IPS-18a (cell line): ENCODE results near the gene LYRM4.

Experiments used
- H3K27ac ChIP-seq: one replicate; pipeline ENCODE4 v1.5.1; 2013; ENCODE audit warnings: low read length
- H3K27me3 ChIP-seq: one replicate; pipeline ENCODE4 v1.6.1; 2013; ENCODE audit warnings: mild to moderate bottlenecking, low read length; ENCODE audit not compliant: control insufficient read depth, insufficient read depth
- H3K36me3 ChIP-seq: one replicate; pipeline ENCODE4 v1.6.1; 2013; ENCODE audit warnings: low read depth, low read length; ENCODE audit not compliant: control insufficient read depth
- H3K4me1 ChIP-seq: one replicate; pipeline ENCODE4 v1.6.1; 2013; ENCODE audit warnings: low read depth, low read length; ENCODE audit not compliant: control insufficient read depth
- H3K4me3 ChIP-seq: one replicate; pipeline ENCODE4 v1.5.1; 2013; ENCODE audit warnings: low read length
- H3K9ac ChIP-seq: one replicate; pipeline ENCODE4 v1.6.1; 2013; ENCODE audit warnings: mild to moderate bottlenecking, low read length, moderate library complexity
- H3K9me3 ChIP-seq: one replicate; pipeline ENCODE4 v1.6.1; 2013; ENCODE audit warnings: low read depth, low read length; ENCODE audit not compliant: control insufficient read depth

The LYRM4 gene

DNA sequence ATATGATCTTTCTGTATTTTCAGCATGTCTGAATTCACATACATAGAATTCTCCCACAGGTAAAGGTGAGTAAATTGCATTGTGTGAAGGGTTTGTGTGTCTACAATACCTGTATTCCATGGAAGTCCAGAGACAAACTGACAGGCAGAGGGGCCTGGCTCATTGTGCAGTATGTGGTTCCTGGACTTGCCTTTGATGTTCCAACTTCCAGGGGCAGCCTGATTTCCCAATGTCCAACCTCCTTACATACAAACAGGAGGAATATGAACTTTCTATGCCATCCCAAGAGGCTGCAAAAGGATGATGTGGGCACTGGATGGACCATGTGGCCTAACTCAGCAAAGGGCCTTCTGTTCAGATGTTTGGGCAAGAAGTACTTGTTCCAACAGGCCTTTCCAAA is 58.5 kb downstream of the LYRM4 start:
- H3K36me3 ChIP-seq, result no peaks in the 10 kb centered on the region
- H3K4me1 ChIP-seq, result peaks cover 14% of the 10 kb centered on the region
- no peaks in the 10 kb centered on the region for H3K9me3 ChIP-seq
- H3K9ac ChIP-seq, result no peak overlapping the region
- H3K27me3 ChIP-seq, result no peaks in the 10 kb centered on the region
- H3K27ac ChIP-seq, result no peak overlapping the region
- no peak overlapping the region for H3K4me3 ChIP-seq

DNA sequence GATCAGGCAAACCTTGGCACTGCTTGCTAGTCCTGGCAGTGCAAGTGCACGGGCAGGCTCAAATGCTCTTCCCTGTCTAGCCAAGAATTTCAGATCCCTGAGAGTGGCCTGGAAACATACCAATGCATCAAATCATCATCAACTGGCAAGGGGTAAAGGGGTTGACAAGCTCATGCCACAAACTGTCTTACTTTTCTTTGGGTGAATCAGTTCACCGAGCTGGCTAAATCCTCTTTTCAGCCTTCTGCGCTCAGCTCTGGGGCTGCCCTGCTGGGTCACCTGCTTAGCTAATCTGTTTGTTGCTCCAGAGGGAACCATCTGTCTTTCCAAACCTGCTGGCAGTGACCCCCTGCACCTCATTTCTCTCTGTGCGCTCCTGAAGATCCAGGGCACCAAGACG is 59.5 kb downstream of the LYRM4 start:
- no peak overlapping the region for H3K27ac ChIP-seq
- no peaks in the 10 kb centered on the region for H3K9me3 ChIP-seq
- H3K4me3 ChIP-seq, result no peak overlapping the region
- no peaks in the 10 kb centered on the region for H3K27me3 ChIP-seq
- H3K4me1 ChIP-seq, result peaks cover 14% of the 10 kb centered on the region
- no peaks in the 10 kb centered on the region for H3K36me3 ChIP-seq
- no peak overlapping the region for H3K9ac ChIP-seq

DNA sequence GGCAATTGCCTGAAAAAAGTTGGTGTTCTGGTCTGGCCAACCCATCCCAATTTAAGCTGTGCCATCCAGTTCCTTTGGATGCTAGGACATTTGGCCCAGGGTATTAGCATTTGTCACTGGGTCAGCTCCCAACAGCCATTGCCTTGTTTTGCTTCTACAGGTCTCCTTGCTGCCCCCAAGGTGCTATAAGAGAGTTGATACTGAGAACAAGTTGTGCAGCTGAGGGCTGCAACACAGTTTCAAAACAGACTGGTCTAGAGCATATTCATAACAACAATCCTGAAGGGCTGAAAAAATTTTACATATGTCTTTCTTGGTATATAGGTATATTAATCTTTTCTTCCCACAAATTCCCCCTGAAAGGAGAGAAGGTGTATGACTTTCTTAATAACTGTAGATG is 61.0 kb downstream of the LYRM4 start:
- Histone ChIP-seq H3K9ac (no peak overlapping the region), H3K27me3 (no peaks in the 10 kb centered on the region), H3K4me1 (peaks cover 9% of the 10 kb centered on the region), H3K36me3 (no peaks in the 10 kb centered on the region), H3K27ac (no peak overlapping the region), H3K4me3 (no peak overlapping the region), H3K9me3 (no peaks in the 10 kb centered on the region)

DNA sequence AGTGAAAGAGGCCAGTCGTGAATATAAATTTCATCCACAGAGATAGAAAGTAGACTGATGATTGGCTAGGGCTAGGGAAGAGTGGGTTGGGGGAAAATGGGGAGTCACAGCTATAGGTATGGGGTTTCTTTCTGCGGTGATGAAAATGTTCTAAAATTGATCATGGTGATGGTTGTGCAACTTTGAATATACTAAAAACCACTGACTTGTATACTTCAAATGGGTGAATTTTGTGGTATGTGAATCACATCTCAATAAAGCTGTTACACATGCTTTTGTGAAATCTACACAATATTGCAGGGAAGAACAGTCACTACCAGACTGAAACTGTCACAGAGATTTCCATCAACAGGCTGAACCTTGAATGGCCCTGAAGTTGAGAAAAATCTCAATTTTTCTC is 61.5 kb downstream of the LYRM4 start:
- Histone ChIP-seq H3K36me3 (no peaks in the 10 kb centered on the region), H3K4me3 (no peak overlapping the region), H3K27me3 (no peaks in the 10 kb centered on the region), H3K4me1 (peaks cover 5% of the 10 kb centered on the region), H3K9me3 (no peaks in the 10 kb centered on the region), H3K9ac (no peak overlapping the region), H3K27ac (no peak overlapping the region)

DNA sequence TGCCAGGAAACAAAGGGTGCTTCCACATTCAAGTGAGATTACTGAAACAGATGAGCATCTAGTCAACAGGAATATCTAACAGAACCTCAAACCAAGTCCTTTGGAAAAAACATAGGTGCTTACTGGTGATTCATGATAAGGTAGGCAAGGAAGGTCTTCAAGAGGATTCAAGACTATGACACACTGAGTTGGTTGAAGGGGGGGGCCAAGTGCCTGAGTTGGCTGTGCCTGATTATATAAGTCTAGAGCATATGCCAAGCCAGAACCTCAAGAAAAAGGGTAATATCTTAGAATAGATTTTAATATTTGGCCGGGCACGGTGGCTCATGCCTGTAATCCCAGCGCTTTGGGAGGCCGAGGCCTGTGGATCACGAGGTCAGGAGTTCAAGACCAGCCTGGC is 63.7 kb downstream of the LYRM4 start:
- Histone ChIP-seq H3K27ac (no peak overlapping the region), H3K27me3 (no peaks in the 10 kb centered on the region), H3K9me3 (no peaks in the 10 kb centered on the region), H3K4me1 (peaks cover 5% of the 10 kb centered on the region), H3K36me3 (no peaks in the 10 kb centered on the region), H3K9ac (no peak overlapping the region), H3K4me3 (no peak overlapping the region)

DNA sequence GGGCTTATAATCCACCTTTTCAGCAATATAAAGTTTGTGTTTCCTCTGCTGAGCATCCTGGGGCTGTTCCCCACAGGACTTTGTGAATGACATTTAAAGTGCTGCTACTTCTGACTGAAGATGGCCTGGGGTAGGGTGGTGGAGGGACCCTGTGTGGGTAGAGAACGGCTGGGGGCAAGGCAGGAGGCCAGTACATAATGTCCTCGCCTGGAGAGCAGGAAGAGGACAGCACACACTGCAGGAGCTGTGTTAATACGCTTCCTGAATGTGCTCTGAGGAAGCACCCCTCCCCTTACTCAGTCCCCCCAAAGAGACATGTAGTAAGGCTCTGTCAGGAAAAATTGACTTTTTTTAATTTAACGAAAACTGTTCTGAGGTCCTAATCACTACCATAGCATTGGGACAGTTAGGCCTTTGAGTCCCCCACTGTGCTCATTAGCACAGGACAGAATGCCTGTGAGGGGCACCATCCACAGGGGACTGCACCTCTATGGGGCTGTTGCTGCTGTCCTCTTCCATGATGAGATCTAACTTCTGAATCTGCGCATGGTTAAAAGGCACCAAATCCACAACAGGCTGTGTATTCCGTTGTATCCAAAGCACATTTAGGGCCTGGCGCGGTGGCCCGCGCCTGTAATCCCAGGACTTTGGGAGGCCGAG is 68.5 kb downstream of the LYRM4 start:
- Histone ChIP-seq H3K9me3 (no peaks in the 10 kb centered on the region), H3K4me3 (no peak overlapping the region), H3K27ac (no peak overlapping the region), H3K4me1 (peaks cover 10% of the 10 kb centered on the region), H3K27me3 (no peaks in the 10 kb centered on the region), H3K36me3 (no peaks in the 10 kb centered on the region), H3K9ac (no peak overlapping the region)

DNA sequence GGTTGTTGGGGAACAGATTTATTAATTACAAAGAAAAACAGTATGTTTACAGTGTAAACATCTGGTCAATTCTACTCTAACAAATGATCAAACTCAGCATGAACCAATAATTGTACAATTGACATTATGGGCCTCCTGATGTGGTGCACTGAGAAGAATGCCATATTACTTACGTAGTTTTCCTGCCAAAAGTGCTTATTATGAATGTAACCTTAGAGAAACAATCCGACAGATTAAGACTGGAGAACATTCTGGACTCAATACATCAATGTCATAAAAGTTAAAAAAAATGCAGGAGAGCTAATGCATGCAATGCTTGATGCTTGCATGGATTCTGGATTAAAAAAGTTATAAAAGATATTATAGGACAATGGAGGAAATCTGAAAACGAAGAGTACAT is 69.0 kb downstream of the LYRM4 start:
- no peak overlapping the region for H3K9ac ChIP-seq
- peaks cover 10% of the 10 kb centered on the region for H3K4me1 ChIP-seq
- H3K36me3 ChIP-seq, result no peaks in the 10 kb centered on the region
- H3K4me3 ChIP-seq, result no peak overlapping the region
- no peaks in the 10 kb centered on the region for H3K27me3 ChIP-seq
- no peaks in the 10 kb centered on the region for H3K9me3 ChIP-seq
- H3K27ac ChIP-seq, result no peak overlapping the region

DNA sequence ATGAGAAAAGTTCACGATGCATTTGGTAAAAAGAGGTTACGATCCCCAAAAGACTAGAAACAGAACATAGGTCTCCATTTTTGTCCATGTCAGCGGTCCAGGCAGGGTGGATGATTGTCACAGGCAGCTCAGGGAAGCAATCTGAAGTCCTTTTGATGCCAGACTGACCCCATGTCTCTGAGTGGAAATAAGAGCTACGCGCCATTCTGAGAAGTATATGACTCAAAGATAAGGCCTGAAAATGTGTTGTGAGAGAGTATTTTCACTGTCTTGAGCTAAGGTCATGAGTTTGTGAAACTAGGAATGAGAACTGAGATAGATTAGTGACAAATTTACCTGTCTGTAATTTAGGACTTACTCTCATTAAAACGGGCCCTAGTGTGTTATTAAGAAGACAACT is 69.5 kb downstream of the LYRM4 start:
- no peak overlapping the region for H3K27ac ChIP-seq
- no peak overlapping the region for H3K9ac ChIP-seq
- no peak overlapping the region for H3K4me3 ChIP-seq
- no peaks in the 10 kb centered on the region for H3K36me3 ChIP-seq
- peaks cover 10% of the 10 kb centered on the region for H3K4me1 ChIP-seq
- no peaks in the 10 kb centered on the region for H3K9me3 ChIP-seq
- no peaks in the 10 kb centered on the region for H3K27me3 ChIP-seq

DNA sequence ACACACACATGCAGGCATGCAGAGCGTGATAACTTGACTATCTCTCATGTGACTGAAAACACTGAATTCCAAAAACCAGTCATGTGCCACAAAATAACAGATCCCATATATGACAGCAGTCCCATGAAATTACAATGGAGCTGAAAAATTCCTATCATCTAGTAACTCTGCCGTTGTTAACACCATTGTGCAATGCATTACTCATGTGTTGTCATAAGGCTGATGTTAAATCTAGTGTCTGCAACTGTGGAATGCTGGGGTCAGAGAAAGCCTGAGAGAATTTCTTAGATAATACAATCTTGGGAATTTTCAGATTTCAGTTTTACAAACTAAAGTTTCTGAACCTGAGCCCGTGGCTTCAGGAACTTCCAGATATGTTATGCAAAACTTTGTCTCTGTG is 70.2 kb downstream of the LYRM4 start:
- H3K4me1 ChIP-seq, result peaks cover 10% of the 10 kb centered on the region
- no peaks in the 10 kb centered on the region for H3K9me3 ChIP-seq
- no peaks in the 10 kb centered on the region for H3K36me3 ChIP-seq
- no peak overlapping the region for H3K9ac ChIP-seq
- H3K4me3 ChIP-seq, result no peak overlapping the region
- H3K27ac ChIP-seq, result no peak overlapping the region
- H3K27me3 ChIP-seq, result no peaks in the 10 kb centered on the region

DNA sequence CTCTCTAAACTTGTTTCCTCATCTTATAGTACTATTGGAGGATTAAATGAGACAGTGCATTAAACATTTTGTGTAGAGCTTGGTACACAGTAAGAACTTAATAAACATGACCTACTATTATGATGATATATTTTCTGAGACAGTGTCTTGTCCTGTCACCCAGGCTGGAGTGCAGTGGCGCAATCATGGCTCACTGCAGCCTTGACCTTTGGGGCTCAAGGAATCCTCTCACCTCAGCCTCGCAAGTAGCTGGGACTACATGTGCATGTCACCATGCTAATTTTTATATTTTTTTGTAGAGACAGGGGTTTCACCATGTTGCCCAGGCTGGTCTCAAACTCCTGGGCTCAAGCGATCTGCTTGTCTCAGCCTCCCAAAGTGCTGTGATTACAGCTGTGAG is 72.1 kb downstream of the LYRM4 start:
- H3K4me3 ChIP-seq, result no peak overlapping the region
- H3K27ac ChIP-seq, result no peak overlapping the region
- H3K27me3 ChIP-seq, result no peaks in the 10 kb centered on the region
- no peak overlapping the region for H3K9ac ChIP-seq
- no peaks in the 10 kb centered on the region for H3K36me3 ChIP-seq
- peaks cover 10% of the 10 kb centered on the region for H3K4me1 ChIP-seq
- no peaks in the 10 kb centered on the region for H3K9me3 ChIP-seq

DNA sequence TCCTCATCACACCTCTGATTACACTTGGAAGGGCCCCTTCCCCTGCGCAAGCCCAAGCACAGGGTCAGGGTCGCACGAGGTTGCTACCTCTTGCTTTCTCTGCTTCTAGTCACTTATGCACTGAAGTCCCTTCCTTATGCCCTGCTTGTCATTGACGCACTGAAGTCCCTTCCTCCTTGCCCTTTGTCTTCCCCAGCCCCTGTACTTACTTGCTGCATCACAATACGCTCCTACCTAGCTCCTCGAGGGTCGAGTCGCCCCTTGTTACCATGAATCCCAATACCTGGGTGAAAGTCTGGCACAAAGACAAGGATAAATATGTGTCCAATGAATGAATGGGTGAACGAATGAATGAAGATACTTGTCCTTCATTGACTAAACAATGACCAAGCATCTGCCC is 75.9 kb downstream of the LYRM4 start:
- Histone ChIP-seq H3K4me1 (no peaks in the 10 kb centered on the region), H3K9me3 (no peaks in the 10 kb centered on the region), H3K4me3 (no peak overlapping the region), H3K27me3 (no peaks in the 10 kb centered on the region), H3K36me3 (no peaks in the 10 kb centered on the region), H3K9ac (no peak overlapping the region), H3K27ac (no peak overlapping the region)

DNA sequence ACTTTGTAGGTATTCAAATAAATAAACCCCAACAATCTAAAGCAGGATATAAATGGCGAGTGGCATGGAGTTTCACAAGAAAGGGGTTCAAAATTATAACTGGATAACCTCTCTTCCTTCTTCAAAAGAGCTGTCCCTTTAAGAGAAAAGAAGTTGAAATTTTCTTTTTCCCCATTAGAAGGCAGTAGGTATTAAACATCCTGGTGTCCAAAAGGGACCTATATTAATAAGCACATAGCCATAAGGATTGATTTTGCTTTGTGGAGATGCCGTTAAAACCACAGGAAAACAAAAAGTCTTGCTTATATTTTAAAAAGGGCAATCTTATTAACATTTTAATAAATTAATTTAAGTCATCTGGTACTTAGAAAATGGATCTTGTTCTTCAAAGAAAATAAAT is 76.5 kb downstream of the LYRM4 start:
- no peak overlapping the region for H3K27ac ChIP-seq
- no peaks in the 10 kb centered on the region for H3K9me3 ChIP-seq
- no peaks in the 10 kb centered on the region for H3K36me3 ChIP-seq
- H3K9ac ChIP-seq, result no peak overlapping the region
- H3K4me3 ChIP-seq, result no peak overlapping the region
- H3K27me3 ChIP-seq, result no peaks in the 10 kb centered on the region
- no peaks in the 10 kb centered on the region for H3K4me1 ChIP-seq
